H1 (cell line): ENCODE results near the gene OR6C75. TPM values are rescaled to one million over a fixed set of nuclear protein-coding genes. Genes with fewer than 3 reads are reported as not detected.

ENCODE experiments used
- CTCF ChIA-PET: fragments of 300-600 bp; sonication (Branson Sonifier 250); formaldehyde crosslinking; loops from one replicate; lab custom pipeline; 2021; ENCODE audit not compliant: partially characterized antibody; lab: Charles Lee
- POLR2A ChIA-PET: fragments of 300-600 bp; sonication (Branson Sonifier 250); formaldehyde crosslinking; loops from one replicate; lab custom pipeline; 2021; ENCODE audit warnings: inconsistent platforms; ENCODE audit not compliant: partially characterized antibody; lab: Charles Lee
- DNase-seq, 2 experiments: peaks; one replicate each; pipeline versions ENCODE4 v3.0.0 to v3.0.0-alpha.2; 2010 to 2022; ENCODE audit warnings: low spot score in 2 of 2, low read depth in 1 of 2, mixed read lengths in 1 of 2
- FAIRE-seq: peaks from 2 replicates; lab custom pipeline; 2011; peaks lifted over from hg19 to GRCh38; lab: Jason Lieb, UNC
- H2AFZ ChIP-seq: 2 replicates; pipeline ENCODE4 v1.8.1; 2012; ENCODE audit warnings: low read length, inconsistent platforms
- H2AK5ac ChIP-seq: 2 replicates; pipeline ENCODE4 v1.6.1; 2013; ENCODE audit warnings: low read depth, low read length
- H2BK120ac ChIP-seq: replicated peaks from 2 replicates; pipeline ENCODE3; 2013; ENCODE audit warnings: low read depth, low read length, inconsistent platforms
- H2BK12ac ChIP-seq: 2 replicates; pipeline ENCODE4 v1.6.1; 2013; ENCODE audit warnings: low read depth, low read length
- H2BK15ac ChIP-seq: 2 replicates; pipeline ENCODE4 v1.6.1; 2013; ENCODE audit warnings: low read length
- H2BK20ac ChIP-seq: 2 replicates; pipeline ENCODE4 v1.6.1; 2013; ENCODE audit warnings: low read length
- H2BK5ac ChIP-seq: 2 replicates; pipeline ENCODE4 v1.6.1; 2013; ENCODE audit warnings: low read depth, low read length
- H3K14ac ChIP-seq: 2 replicates; pipeline ENCODE4 v1.6.1; 2013; ENCODE audit warnings: inconsistent platforms; ENCODE audit not compliant: insufficient read length
- H3K18ac ChIP-seq: 2 replicates; pipeline ENCODE4 v1.6.1; 2013; ENCODE audit warnings: low read length; ENCODE audit errors: extremely low read depth
- H3K23ac ChIP-seq: 2 replicates; pipeline ENCODE4 v1.6.1; 2013; ENCODE audit warnings: inconsistent platforms; ENCODE audit not compliant: insufficient read length
- H3K23me2 ChIP-seq: 2 replicates; pipeline ENCODE4 v1.6.1; 2013; ENCODE audit warnings: low read depth, low read length
- H3K27ac ChIP-seq: 2 replicates; pipeline ENCODE4 v1.6.1; 2011; ENCODE audit warnings: low read depth, low read length, inconsistent platforms
- H3K27me3 ChIP-seq, 4 experiments: replicated peaks in 1 of 4; 1 replicate in 1 of 4; 2 replicates in 3 of 4; pipeline versions ENCODE4 v1.6.1 to v1.8.1; 2011 to 2013; ENCODE audit warnings: low read length in 3 of 4, mild to moderate bottlenecking in 3 of 4, inconsistent platforms in 2 of 4, mixed read lengths in 2 of 4, moderate library complexity in 1 of 4; ENCODE audit not compliant: control insufficient read depth in 3 of 4, insufficient read depth in 3 of 4; ENCODE audit errors: extremely low read depth in 1 of 4
- H3K36me3 ChIP-seq, 4 experiments: 2 replicates each; pipeline versions ENCODE4 v1.6.1 to v1.8.1; 2011 to 2013; ENCODE audit warnings: mild to moderate bottlenecking in 4 of 4, low read length in 3 of 4, moderate library complexity in 2 of 4, control low read depth in 1 of 4, inconsistent platforms in 1 of 4; ENCODE audit not compliant: insufficient read depth in 4 of 4, control insufficient read depth in 2 of 4
- H3K4ac ChIP-seq: replicated peaks from 2 replicates; pipeline ENCODE3; 2013; ENCODE audit warnings: low read length, low read depth, mixed read lengths, inconsistent platforms; ENCODE audit not compliant: insufficient read length
- H3K4me1 ChIP-seq, 4 experiments: replicated peaks in 1 of 4; 1 replicate in 1 of 4; 2 replicates in 3 of 4; pipeline versions ENCODE4 v1.6.1 to v1.8.1; 2011 to 2013; ENCODE audit warnings: low read length in 3 of 4, inconsistent platforms in 2 of 4, mixed read lengths in 1 of 4; ENCODE audit not compliant: insufficient read depth in 4 of 4, control insufficient read depth in 3 of 4
- H3K4me2 ChIP-seq, 2 experiments: 2 replicates each; pipeline versions ENCODE4 v1.6.1 to v1.8.1; 2011 to 2013; ENCODE audit warnings: low read depth in 2 of 2, low read length in 2 of 2, control low read depth in 1 of 2, inconsistent platforms in 1 of 2, mild to moderate bottlenecking in 1 of 2; ENCODE audit not compliant: insufficient read depth in 1 of 2
- H3K4me3 ChIP-seq, 4 experiments: fragments of 200-600, 300-600 bp in 1 of 4; sonication (generic), shearing (Covaris generic), sonication (Bioruptor Twin) in 1 of 4; 2 replicates each; pipeline versions ENCODE4 v1.5.1 to v1.8.1; 2011 to 2016; ENCODE audit warnings: low read length in 4 of 4, low read depth in 3 of 4, control low read depth in 2 of 4, inconsistent platforms in 2 of 4, mild to moderate bottlenecking in 2 of 4, mixed read lengths in 1 of 4, moderate library complexity in 1 of 4; ENCODE audit not compliant: insufficient read depth in 2 of 4; ENCODE audit errors: extremely low read depth in 1 of 4
- H3K56ac ChIP-seq: replicated peaks from 2 replicates; pipeline ENCODE3; 2013; ENCODE audit warnings: low read depth, mild to moderate bottlenecking, mixed read lengths, low read length, inconsistent platforms; ENCODE audit not compliant: insufficient read length
- H3K79me1 ChIP-seq: 2 replicates; pipeline ENCODE4 v1.6.1; 2013; ENCODE audit warnings: low read depth, low read length, control low read depth
- H3K79me2 ChIP-seq, 2 experiments: 2 replicates each; pipeline versions ENCODE4 v1.6.1 to v1.8.1; 2012 to 2013; ENCODE audit warnings: low read length in 2 of 2, mild to moderate bottlenecking in 2 of 2, inconsistent platforms in 1 of 2; ENCODE audit not compliant: insufficient read depth in 2 of 2, control insufficient read depth in 1 of 2
- H3K9ac ChIP-seq, 4 experiments: replicated peaks in 1 of 4; 1 replicate in 1 of 4; 2 replicates in 3 of 4; pipeline versions ENCODE4 v1.6.1 to v1.8.1; 2011 to 2013; ENCODE audit warnings: low read depth in 3 of 4, low read length in 3 of 4, control low read depth in 2 of 4, mild to moderate bottlenecking in 2 of 4, moderate library complexity in 2 of 4, inconsistent platforms in 1 of 4; ENCODE audit errors: extremely low read depth in 1 of 4
- H3K9me3 ChIP-seq, 2 experiments: 2 replicates each; pipeline versions ENCODE4 v1.6.1 to v1.8.1; 2012 to 2013; ENCODE audit warnings: mild to moderate bottlenecking in 2 of 2, moderate library complexity in 2 of 2, control low read depth in 1 of 2, inconsistent platforms in 1 of 2, low read depth in 1 of 2, low read length in 1 of 2, mixed read lengths in 1 of 2; ENCODE audit not compliant: insufficient read depth in 2 of 2
- H4K20me1 ChIP-seq, 2 experiments: replicated peaks in 1 of 2; 2 replicates each; pipeline versions ENCODE3 to v1.8.1; 2011 to 2013; ENCODE audit warnings: inconsistent platforms in 2 of 2, low read length in 2 of 2, mild to moderate bottlenecking in 1 of 2; ENCODE audit not compliant: insufficient read depth in 2 of 2, control insufficient read depth in 1 of 2
- H4K5ac ChIP-seq: 2 replicates; pipeline ENCODE4 v1.6.1; 2013; ENCODE audit warnings: low read length, low read depth, mixed read lengths, inconsistent platforms; ENCODE audit not compliant: insufficient read length
- H4K8ac ChIP-seq: 2 replicates; pipeline ENCODE4 v1.8.0; 2013; ENCODE audit warnings: mild to moderate bottlenecking, moderate library complexity, low read length, inconsistent platforms; ENCODE audit not compliant: insufficient read depth; ENCODE audit errors: extremely low read depth
- H4K91ac ChIP-seq: replicated peaks from 2 replicates; pipeline ENCODE3; 2013; ENCODE audit warnings: low read length, mixed read lengths, inconsistent platforms; ENCODE audit not compliant: insufficient read length
- BCL11A ChIP-seq, 2 experiments: IDR thresholded peaks; one replicate each; pipeline ENCODE4 v1.6.1; 2011; ENCODE audit warnings: low read depth in 2 of 2, low read length in 2 of 2, mild to moderate bottlenecking in 2 of 2
- FOSL1 ChIP-seq: IDR thresholded peaks from 2 replicates; pipeline ENCODE4 v1.6.1; 2011; ENCODE audit warnings: mild to moderate bottlenecking, low read depth, low read length, moderate library complexity; ENCODE audit not compliant: insufficient read depth
- HDAC6 ChIP-seq: IDR thresholded peaks from one replicate; pipeline ENCODE4 v1.7.1; 2012; ENCODE audit warnings: low read depth, mild to moderate bottlenecking, inconsistent platforms, low read length, moderate library complexity
- KDM1A ChIP-seq: fragments of 200-600, 300-600 bp; sonication (generic); IDR thresholded peaks from 2 replicates; pipeline ENCODE4 v1.7.1; 2016; ENCODE audit warnings: mild to moderate bottlenecking, low read length, borderline replicate concordance
- NANOG ChIP-seq: IDR thresholded peaks from 2 replicates; pipeline ENCODE4 v1.6.1; 2011; ENCODE audit warnings: low read length, low read depth, mild to moderate bottlenecking, inconsistent platforms; ENCODE audit not compliant: insufficient read depth, poor library complexity, severe bottlenecking
- PHF8 ChIP-seq: fragments of 200-600 bp; sonication (generic); conservative IDR thresholded peaks from 2 replicates; pipeline ENCODE4 v1.7.1; 2012; ENCODE audit warnings: low read depth, mild to moderate bottlenecking, inconsistent platforms, low read length, moderate library complexity
- POLR2AphosphoS5 ChIP-seq: IDR thresholded peaks from 2 replicates; pipeline ENCODE4 v1.6.1; 2011; ENCODE audit warnings: low read depth, low read length
- RBBP5 ChIP-seq: IDR thresholded peaks from 2 replicates; pipeline ENCODE4 v1.7.1; 2012; ENCODE audit warnings: low read depth, mild to moderate bottlenecking, inconsistent platforms, low read length, moderate library complexity, borderline replicate concordance
- RXRA ChIP-seq: IDR thresholded peaks from 2 replicates; pipeline ENCODE4 v1.6.1; 2011; ENCODE audit warnings: low read depth, mild to moderate bottlenecking, low read length, moderate library complexity; ENCODE audit not compliant: insufficient read depth
- SAP30 ChIP-seq: fragments of 300-600 bp; sonication (generic); IDR thresholded peaks from 2 replicates; pipeline ENCODE4 v1.7.1; 2012; ENCODE audit warnings: low read length, moderate library complexity, mild to moderate bottlenecking, inconsistent platforms; ENCODE audit not compliant: insufficient read depth, insufficient replicate concordance
- SP1 ChIP-seq: IDR thresholded peaks from 2 replicates; pipeline ENCODE4 v1.6.1; 2011; ENCODE audit warnings: low read depth, low read length
- SUZ12 ChIP-seq: fragments of 200-600 bp; sonication (generic); IDR thresholded peaks from 2 replicates; pipeline ENCODE4 v1.6.1; 2012; ENCODE audit warnings: mild to moderate bottlenecking, inconsistent platforms, low read length, moderate library complexity, mixed read lengths
- ZNF274 ChIP-seq: IDR thresholded peaks from 2 replicates; pipeline ENCODE4 v1.7.0; 2012; ENCODE audit warnings: low read length, borderline replicate concordance; ENCODE audit errors: extremely low read depth
- WGBS, 2 experiments: shearing (Covaris generic) in 1 of 2; methylation state at CpG; one replicate each; pipeline versions ENCODE4 v1.1.6 to v1.1.7; 2013 to 2015; ENCODE audit warnings: low lambda C conversion rate in 2 of 2, mixed read lengths in 2 of 2, inconsistent platforms in 1 of 2, low coverage in 1 of 2, missing lambda C conversion rate in 1 of 2; ENCODE audit not compliant: insufficient replicate concordance in 2 of 2, insufficient coverage in 1 of 2, insufficient read length in 1 of 2; ENCODE audit errors: extremely low coverage in 1 of 2, missing lambda C conversion rate in 1 of 2; 5-methylcytosine and 5-hydroxymethylcytosine counted together
- polyA plus RNA-seq, 7 experiments: library from polyadenylated mRNA; depleted of rRNA in 3 of 7; stranded (reverse) in 5 of 7; unstranded in 2 of 7; fragments of >200 nt in 5 of 7; fragments of 200-250 nt in 2 of 7; gene quantifications; 1 replicate in 5 of 7; 2 replicates in 1 of 7; 4 replicates in 1 of 7; pipeline versions ENCODE4 v1.2.1 to v1.2.3, GENCODE V29; 2011 to 2013; ENCODE audit warnings: missing spikeins in 2 of 7, mixed read lengths in 2 of 7
- total RNA-seq: library from RNA; stranded (reverse); fragmentation: NEBNext Ultra II Directional; extraction: Animal tissue kit (Norgen Biotek cat#: 25700); gene quantifications from 2 replicates; pipeline ENCODE4 v1.2.1, GENCODE V29; 2021
- TF ChIP-seq, protein P1 (sequence below): IDR thresholded peaks from 2 replicates; pipeline ENCODE4 v1.6.1; 2011; ENCODE audit warnings: low read length, improper control_type of control experiment

The OR6C75 gene
- total and polyA plus RNA-seq, 2 of the 8 experiments (the other 6 are each of a cell fraction or from before 2014, with no cell fraction given) = not detected

- Histone ChIP-seq H2BK120ac (no peak overlapping the region), H3K23ac (no peak overlapping the region), H3K56ac (no peak overlapping the region), H4K8ac (no peak overlapping the region), H2AK5ac (no peak overlapping the region), H2BK12ac (no peak overlapping the region), H3K18ac (no peak overlapping the region), H3K4me2 (no peak overlapping the region), H3K4me1 (no peaks in the 10 kb centered on the region), H3K23me2 (no peaks in the 10 kb centered on the region), H4K5ac (no peak overlapping the region), H3K4ac (no peak overlapping the region), H4K20me1 (no peaks in the 10 kb centered on the region), H2BK15ac (no peak overlapping the region), H3K9ac (no peak overlapping the region), H3K36me3 (no peaks in the 10 kb centered on the region), H3K79me2 (no peaks in the 10 kb centered on the region), H3K14ac (no peak overlapping the region), H2BK20ac (no peak overlapping the region), H3K27me3 (no peaks in the 10 kb centered on the region), H3K9me3 (no peaks in the 10 kb centered on the region), H3K79me1 (no peaks in the 10 kb centered on the region), H2BK5ac (no peak overlapping the region), H3K4me3 (no peak overlapping the region), H2AFZ (no peak overlapping the region), H3K27ac (no peak overlapping the region), H4K91ac (no peak overlapping the region)
- FAIRE-seq = no peak
- POLR2A ChIA-PET = no interaction called here
- CTCF ChIA-PET = no interaction called here
- WGBS, 2 experiments = 96% methylated on average over 1 of the region's 1 CpG; no CpG with 5 or more reads in 1 of the 2 experiments
- no peak for DNase-seq
- TF ChIP-seq NANOG (no peak), SUZ12 (no peak), ZNF274 (no peak), BCL11A (IDR thresholded peaks at IDR 0.05; ENCODE audit: low read depth in 2 of 2, low read length in 2 of 2) (no peak), KDM1A (no peak), POLR2AphosphoS5 (no peak), PHF8 (no peak), SP1 (no peak), HDAC6 (no peak), FOSL1 (no peak), RBBP5 (no peak), RXRA (no peak), SAP30 (no peak)
- TF ChIP-seq, protein P1, sequence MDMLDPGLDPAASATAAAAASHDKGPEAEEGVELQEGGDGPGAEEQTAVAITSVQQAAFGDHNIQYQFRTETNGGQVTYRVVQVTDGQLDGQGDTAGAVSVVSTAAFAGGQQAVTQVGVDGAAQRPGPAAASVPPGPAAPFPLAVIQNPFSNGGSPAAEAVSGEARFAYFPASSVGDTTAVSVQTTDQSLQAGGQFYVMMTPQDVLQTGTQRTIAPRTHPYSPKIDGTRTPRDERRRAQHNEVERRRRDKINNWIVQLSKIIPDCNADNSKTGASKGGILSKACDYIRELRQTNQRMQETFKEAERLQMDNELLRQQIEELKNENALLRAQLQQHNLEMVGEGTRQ = no peak
Measured at GRCh38 chr12:55396326-55396725, 33.6 kb downstream of the OR6C75 start.
